HG03064 (cell line): ENCODE data around the gene KCNIP2.

ENCODE experiments used
- ATAC-seq: cut with Tn5 transposase; IDR thresholded peaks from one replicate; pipeline ENCODE4 v1.9.1; 2021; ENCODE audit warnings: low read depth; ENCODE audit not compliant: unreplicated experiment

KCNIP2 gene

DNA sequence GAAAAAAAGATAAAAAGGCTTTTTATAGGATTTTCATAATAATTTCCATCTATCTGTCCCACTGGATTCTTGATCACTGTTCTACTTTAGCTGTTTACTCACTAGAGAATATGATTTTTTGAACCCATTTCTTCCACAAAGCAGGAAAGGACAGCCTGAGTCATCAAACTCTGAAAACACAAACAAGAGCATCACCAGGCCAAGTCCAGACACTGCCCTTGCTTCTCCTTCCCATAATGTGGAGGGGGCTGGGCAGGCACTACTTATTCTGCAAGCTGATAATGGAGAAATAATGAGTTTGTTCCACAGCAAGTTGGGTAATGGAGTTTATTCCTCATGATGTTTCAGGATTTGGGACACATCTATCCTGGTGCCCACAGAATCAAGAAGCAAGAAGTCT, 13.0 kb upstream of the KCNIP2 start:
- ATAC-seq, result no peak

GRCh38 chr10:101851411-101852116, 8.0 kb upstream of the KCNIP2 start:
- ATAC-seq, result no peak

DNA sequence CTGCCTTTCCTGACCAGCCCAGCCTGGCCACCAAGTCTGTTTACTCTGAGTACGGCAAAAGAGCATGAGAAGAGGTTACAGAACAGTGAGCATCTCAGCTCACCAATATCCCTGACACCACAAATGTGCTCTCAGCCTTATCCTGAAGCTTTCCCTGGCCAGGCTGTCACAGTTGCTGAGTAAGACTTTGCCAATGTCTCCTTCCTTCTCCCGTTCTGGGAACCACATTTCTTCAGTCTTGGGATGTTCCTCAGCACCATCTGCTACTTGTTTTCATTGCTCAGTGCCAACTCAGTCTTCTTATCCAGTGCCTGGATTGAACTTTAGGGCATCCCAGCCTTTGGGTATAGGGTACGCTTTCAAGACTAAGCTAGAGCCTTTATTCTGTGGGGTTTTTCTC, 7.1 kb upstream of the KCNIP2 start:
- ATAC-seq, result no peak

DNA sequence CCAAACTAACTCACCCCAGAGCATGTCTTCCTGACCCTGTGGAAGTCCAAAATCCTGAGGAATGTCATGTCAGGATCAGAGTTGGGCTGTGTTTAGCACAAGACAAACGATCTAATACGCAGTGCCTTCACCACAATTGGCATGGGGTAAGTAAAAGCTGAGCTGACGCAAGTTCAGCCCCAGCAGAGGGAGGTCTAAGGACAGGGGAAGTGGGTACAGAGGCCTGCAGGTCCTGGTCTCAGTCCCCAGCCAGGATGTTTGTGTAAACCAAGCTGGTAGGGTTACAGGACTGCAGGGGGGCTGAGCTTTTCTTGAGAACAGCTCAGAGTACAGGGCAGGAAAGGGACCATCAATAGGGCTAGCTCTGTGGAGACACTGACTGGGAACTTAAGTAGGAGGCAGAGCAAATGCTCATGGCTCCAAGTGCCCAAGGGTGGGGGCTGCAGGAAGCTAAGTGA, 5.3 kb upstream of the KCNIP2 start:
- no peak for ATAC-seq

DNA sequence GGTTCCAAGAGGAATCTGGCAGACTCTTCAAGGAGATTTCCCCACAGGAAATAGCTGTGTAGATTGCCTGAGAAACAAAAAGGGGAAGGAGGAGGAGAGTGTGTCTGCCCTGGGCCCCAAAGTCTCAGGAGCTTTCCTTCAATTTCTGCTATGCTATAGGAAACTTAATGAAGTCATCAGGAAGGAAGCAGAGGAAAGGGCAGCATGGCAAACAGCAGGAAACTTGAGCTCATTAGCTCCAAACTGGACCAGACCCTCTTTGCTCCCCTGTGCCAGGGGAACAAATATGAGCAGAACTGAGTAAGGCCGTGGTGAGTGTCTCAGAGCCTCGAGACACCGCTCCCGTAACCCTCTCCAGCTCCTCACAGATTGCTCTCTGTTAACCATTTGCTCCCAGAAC, 4.8 kb upstream of the KCNIP2 start:
- no peak for ATAC-seq

GRCh38 chr10:101845893-101846292, 2.3 kb upstream of the KCNIP2 start:
- ATAC-seq, result no peak

- ATAC-seq, result no peak
Observed at GRCh38 chr10:101841826-101842225, 1.8 kb downstream of the KCNIP2 start.

GRCh38 chr10:101840741-101841453, 2.7 kb downstream of the KCNIP2 start:
- peak; percentile 71 for ATAC-seq

GRCh38 chr10:101840102-101840684, 3.4 kb downstream of the KCNIP2 start:
- ATAC-seq, result no peak

DNA sequence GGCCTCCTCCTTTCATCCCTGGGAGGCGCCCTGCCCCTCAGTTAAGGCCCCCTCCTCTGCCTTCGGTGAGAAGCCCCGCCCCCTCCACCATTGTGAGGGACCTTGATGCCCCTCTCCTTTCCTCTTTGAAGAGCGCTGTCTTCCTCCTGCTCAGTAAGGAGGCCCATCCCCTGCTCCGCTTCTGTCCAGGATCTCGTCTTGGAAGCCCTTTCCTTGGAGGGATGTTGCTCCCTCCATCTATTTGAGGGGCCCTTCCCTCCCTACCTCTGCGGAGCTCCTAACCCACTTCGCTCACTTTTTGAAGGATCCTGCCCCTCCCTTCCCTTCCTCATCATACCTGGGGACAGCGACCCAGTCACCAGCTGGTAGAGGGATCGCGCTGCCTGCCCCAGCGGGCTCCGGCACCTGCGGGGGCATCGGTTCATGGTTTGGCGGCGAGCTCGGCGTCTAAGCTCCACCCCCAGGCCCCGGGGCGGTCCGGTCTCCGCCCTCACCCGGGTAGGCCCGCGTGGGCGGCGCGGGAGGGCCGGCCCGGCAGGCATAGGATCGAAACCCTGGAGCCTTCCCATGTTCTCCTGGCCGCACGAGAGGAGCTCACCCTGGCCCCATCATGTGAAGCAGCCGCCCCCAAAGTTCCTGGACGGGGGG, 4.1 kb downstream of the KCNIP2 start:
- no peak for ATAC-seq

DNA sequence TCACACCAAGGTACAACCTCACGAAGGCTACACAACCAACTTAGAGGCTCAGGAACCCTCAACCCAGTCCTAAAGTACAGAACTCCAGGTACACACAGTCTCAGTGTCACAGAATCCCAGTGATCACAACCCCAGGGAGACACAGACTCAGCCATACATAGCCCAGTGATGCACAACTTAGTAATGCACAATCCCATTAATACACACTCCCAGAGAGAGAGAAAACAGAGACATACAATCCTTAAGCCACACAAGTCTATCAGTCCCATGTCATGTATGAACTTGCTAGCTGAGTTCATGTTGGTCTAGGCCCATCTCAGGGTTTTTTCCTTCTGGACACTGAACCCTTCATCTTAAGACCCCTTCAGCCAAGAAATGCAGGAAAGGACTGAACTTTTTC, 4.6 kb downstream of the KCNIP2 start:
- ATAC-seq, result no peak

DNA sequence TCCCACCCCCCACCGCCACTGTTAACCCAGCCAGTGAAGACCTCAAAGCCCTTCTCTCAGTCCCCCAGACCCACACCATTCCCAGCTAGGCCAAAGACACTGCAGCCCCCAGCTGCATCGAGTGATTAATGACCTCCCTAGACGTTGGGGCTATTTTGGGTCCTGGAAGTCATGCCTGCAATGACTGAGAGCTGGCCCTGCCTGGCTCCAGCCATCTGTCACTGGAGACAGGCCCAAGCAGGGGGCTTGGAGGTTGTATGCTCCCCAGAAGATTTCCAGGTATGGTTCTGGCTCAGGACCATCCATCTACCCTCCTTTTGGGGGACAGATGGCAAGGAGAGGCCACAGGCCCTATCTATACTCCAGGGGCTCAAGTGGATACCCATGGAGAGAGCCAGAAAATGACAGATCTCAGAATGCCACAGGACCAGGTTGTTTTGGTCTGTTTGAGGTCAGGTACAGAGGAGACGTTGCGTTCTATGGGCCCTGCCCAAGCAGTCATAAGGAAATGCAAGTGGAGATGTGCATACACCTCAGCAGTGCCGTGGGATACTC, 5.1 kb downstream of the KCNIP2 start:
- ATAC-seq, result no peak

- no peak for ATAC-seq
Observed at GRCh38 chr10:101837748-101838147, 5.9 kb downstream of the KCNIP2 start.

DNA sequence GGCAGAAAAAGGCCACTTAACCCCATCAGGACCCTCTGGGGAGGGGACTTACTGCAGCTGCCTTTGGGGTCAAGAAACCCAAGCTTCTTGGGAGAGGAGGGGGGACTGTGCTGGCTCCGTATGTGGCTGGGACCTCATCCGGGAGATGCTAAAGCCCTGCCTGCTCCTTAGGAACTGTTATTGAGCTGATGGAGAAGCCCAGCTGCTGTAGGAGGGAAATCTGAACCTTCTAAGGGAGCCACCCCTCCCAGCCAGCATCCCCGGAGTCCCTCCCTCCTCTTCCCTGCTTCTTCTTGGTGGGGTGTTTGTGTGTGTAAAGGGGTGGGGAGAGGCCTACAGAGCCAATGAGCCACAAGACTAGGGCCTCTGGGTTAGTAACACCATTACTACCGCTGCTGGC, 8.2 kb downstream of the KCNIP2 start:
- ATAC-seq, result no peak

DNA sequence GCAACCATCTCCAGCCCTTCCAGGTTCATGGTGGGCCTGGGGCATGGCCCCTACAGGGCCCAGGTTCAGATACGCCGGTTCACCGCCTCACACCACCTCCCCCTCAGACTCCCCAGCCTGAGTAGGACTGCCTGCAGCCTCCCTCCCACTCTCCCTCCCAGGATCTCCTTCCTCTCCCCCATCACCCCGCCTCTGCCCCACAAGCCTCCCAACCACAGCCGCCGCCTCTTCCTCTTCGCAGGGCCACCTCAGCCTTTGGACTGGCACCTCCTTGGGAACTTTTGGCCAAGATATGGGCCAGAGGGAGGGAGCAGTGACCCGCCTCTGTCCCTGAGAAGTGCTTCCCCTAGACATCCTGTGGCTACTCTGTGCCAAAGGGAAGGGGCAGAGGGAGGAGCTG, 9.3 kb downstream of the KCNIP2 start:
- no peak for ATAC-seq

GRCh38 chr10:101833466-101833865, 10.1 kb downstream of the KCNIP2 start:
- no peak for ATAC-seq

- ATAC-seq, result no peak
Observed at GRCh38 chr10:101832325-101832771, 11.3 kb downstream of the KCNIP2 start.

DNA sequence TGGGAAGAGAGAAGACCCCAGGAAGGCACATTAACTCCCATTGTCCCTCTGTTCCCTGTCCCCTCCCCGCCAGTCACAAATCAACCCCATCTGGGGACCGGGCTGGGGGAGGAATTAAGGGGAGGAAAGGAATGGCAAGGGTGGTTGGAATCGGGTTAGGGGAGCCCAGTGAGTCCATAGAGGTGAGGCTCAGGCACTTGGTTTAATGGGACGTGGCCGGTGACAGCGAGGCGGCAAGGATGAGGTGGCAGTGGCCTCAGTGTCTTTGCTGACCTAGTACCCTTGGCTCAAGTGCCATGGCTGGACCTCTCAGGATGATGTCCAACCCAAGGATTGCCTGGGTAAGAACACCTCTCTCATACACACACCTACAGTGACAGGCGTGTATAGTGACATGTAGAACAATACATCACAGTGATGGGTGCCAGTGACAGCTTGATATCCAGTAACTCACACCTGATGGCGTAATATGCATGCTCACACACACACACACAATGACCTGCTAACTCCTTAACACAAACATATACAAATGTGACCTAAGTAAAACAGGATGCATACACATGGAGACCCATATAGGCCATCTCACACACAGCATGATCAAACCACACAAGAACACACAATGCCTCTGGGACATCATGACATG, 12.3 kb downstream of the KCNIP2 start:
- ATAC-seq, result no peak

- ATAC-seq, result peak; percentile 55
Observed at GRCh38 chr10:101830322-101831168, 13.1 kb downstream of the KCNIP2 start.
